IPS-NIHi7 (cell line): ENCODE results near the gene IKBIP.
"Not testable (repeated sequence)": the region's sequence is repeated elsewhere in the genome, so short reads cannot be mapped to it uniquely, and the experiment has no call there.

Source experiments
- DNase-seq: peaks from one replicate; pipeline ENCODE4 v3.0.0; 2012; ENCODE audit warnings: mixed read lengths; ENCODE audit errors: extremely low spot score

IKBIP gene

GRCh38 chr12:98644712-98645571 is at the start of gene IKBIP, which contains the start of gene APAF1:
TSS of gene IKBIP (minus strand) at chr12:98644788. CDS start at chr12:98644701, 87 bp downstream.
TSS of gene APAF1 (plus strand) at chr12:98645290. CDS start at chr12:98648360, 3,070 bp downstream.
- DNase-seq = peak; percentile 97

- no peak for DNase-seq
These were observed 46.8 kb upstream of the IKBIP start for GRCh38 chr12:98691351-98691750.

- DNase-seq = no peak
These were observed 42.0 kb upstream of the IKBIP start for GRCh38 chr12:98686603-98687002.

- DNase-seq = no peak
These were observed 39.6 kb upstream of the IKBIP start for GRCh38 chr12:98684199-98684598.

GRCh38 chr12:98679611-98680005 is 35.0 kb upstream of the IKBIP start:
- no peak for DNase-seq

- no peak for DNase-seq
These were observed 34.5 kb upstream of the IKBIP start for GRCh38 chr12:98678946-98679610.

GRCh38 chr12:98678236-98678945 is 33.8 kb upstream of the IKBIP start:
- DNase-seq = no peak

GRCh38 chr12:98674841-98675240 is 30.3 kb upstream of the IKBIP start:
- no peak for DNase-seq

- no peak for DNase-seq
These were observed 26.9 kb upstream of the IKBIP start for GRCh38 chr12:98671459-98671858.

GRCh38 chr12:98669751-98670150 is 25.2 kb upstream of the IKBIP start:
- DNase-seq = no peak

- no peak for DNase-seq
These were observed 15.9 kb upstream of the IKBIP start for GRCh38 chr12:98660521-98660920.

- no peak for DNase-seq
These were observed 11.9 kb upstream of the IKBIP start for GRCh38 chr12:98656289-98657101.

- DNase-seq = peak; percentile 35
These were observed 9.4 kb upstream of the IKBIP start for GRCh38 chr12:98653866-98654493.

- DNase-seq = no peak
These were observed 6.7 kb upstream of the IKBIP start for GRCh38 chr12:98651328-98651727.

GRCh38 chr12:98646294-98647090 is 1.9 kb upstream of the IKBIP start:
- no peak for DNase-seq

- peak; percentile 24 for DNase-seq
These were observed 1.0 kb upstream of the IKBIP start for GRCh38 chr12:98645572-98646067.

- DNase-seq = no peak
These were observed 216 bp downstream of the IKBIP start for GRCh38 chr12:98644433-98644711.

- DNase-seq = not testable (repeated sequence)
These were observed 1.8 kb downstream of the IKBIP start for GRCh38 chr12:98642801-98643200.

GRCh38 chr12:98639491-98639890 is 5.1 kb downstream of the IKBIP start:
- DNase-seq = no peak

GRCh38 chr12:98638009-98638408 is 6.6 kb downstream of the IKBIP start:
- no peak for DNase-seq
